Stomach smooth muscle (tissue), 2 donors: ENCODE results near the gene PAQR4.
A peak's percentile ranks its signal among the peaks of the same experiment; 100 is the strongest.

Experiments used
- H3K27ac ChIP-seq: one replicate; pipeline ENCODE4 v1.7.0; 2013; ENCODE audit warnings: mild to moderate bottlenecking, low read length, inconsistent platforms
- H3K27me3 ChIP-seq, 2 donors: one replicate each; pipeline ENCODE4 v1.7.0; 2013; ENCODE audit warnings: low read length in 2 of 2; ENCODE audit not compliant: insufficient read depth in 2 of 2, control insufficient read depth in 1 of 2
- H3K36me3 ChIP-seq, 2 donors: one replicate each; pipeline ENCODE4 v1.7.0; 2013; ENCODE audit warnings: low read length in 2 of 2; ENCODE audit not compliant: control insufficient read depth in 2 of 2, insufficient read depth in 2 of 2
- H3K4me1 ChIP-seq: one replicate; pipeline ENCODE4 v1.7.0; 2013; ENCODE audit warnings: low read length; ENCODE audit not compliant: control insufficient read depth, insufficient read depth
- H3K4me3 ChIP-seq, 2 donors: one replicate each; pipeline ENCODE4 v1.7.0; 2013; ENCODE audit warnings: low read length in 2 of 2
- H3K9ac ChIP-seq, 2 donors: one replicate each; pipeline ENCODE4 v1.7.0; 2013; ENCODE audit warnings: low read length in 2 of 2, mild to moderate bottlenecking in 1 of 2
- H3K9me3 ChIP-seq, 2 donors: one replicate each; pipeline ENCODE4 v1.7.0; 2013; ENCODE audit warnings: low read length in 2 of 2; ENCODE audit not compliant: control insufficient read depth in 2 of 2
- donor health status: healthy.
- donor health status: Pancreatic carcinoma.

The PAQR4 gene

DNA sequence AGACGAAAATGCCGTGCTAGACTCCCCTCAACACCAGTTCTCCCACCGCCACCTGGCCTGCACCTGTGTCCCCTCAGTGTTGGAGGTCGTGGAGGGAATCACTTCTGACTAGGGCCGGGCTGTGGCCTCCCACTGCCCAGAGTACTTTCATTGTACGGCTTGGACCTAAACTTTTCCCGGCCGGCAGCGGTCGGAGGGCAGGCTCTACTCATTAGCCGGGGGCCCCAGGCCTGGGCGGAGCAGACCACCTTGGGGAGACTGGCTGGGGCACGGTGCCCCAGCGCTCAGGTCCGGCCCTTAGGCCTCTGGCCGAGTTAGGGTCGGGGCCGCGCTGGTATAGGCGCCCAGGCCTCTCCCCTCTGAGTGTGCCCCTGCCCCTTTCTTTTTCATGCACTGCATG, 48.2 kb downstream of the PAQR4 start:
- no peak overlapping the region for H3K9ac ChIP-seq
- H3K27me3 ChIP-seq: peaks cover 26 to 37% of the 10 kb centered on the region in 2 donors
- H3K4me3 ChIP-seq: no peak overlapping the region
- H3K4me1 ChIP-seq: peaks cover 24% of the 10 kb centered on the region
- H3K36me3 ChIP-seq: no peaks in the 10 kb centered on the region
- H3K9me3 ChIP-seq: no peaks in the 10 kb centered on the region
- H3K27ac ChIP-seq: no peak overlapping the region

DNA sequence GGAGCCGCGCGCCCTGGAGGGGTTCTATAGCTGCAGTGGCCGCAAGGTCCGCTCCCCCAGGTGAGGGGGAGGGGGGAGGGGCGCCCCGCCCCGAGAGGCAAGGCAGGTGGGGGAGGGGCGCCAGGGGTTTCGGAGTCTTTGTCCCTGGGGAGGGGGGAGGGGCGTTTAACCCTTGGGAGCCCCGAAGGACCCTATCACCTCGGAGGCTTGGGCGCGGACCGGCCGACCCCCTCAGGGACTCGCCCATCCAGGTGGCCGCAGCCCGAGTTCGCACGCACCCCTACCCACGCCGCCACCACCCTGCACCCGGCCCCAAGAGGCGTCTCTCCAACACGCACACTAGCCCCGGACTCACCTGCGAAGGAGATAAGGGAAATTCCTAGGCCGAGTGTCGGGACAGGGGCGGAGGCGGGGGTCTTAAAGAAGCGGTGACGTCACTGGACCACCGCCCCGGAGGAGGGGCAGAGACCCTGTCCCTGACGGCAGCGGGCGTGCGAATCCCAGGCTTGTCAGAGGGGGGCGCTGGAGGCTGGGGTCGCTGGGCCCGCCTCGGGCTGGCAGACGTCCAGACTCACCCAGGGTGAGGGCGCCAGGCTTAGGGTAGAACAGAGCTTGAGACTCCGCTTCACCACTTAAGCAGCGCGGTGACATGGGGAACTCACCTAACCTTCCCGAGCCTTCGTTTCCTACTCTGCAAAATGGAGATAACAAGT, 48.8 kb downstream of the PAQR4 start, which contains the start of gene CLDN6:
Gene CLDN6 (minus strand): TSS at position 390 of the 713 bp plus-strand sequence. CDS start 2,162 bp downstream, outside the sequence.
- no peak within 1 kb of the TSS for H3K4me3 ChIP-seq
- peaks cover 31% of the 10 kb centered on the region for H3K4me1 ChIP-seq
- no peak within 1 kb of the TSS for H3K27ac ChIP-seq
- no peak within 1 kb of the TSS for H3K9ac ChIP-seq
- no peaks in the 10 kb centered on the region for H3K36me3 ChIP-seq
- H3K9me3 ChIP-seq: no peaks in the 10 kb centered on the region
- peaks cover 22 to 33% of the 10 kb centered on the region in 2 donors for H3K27me3 ChIP-seq

DNA sequence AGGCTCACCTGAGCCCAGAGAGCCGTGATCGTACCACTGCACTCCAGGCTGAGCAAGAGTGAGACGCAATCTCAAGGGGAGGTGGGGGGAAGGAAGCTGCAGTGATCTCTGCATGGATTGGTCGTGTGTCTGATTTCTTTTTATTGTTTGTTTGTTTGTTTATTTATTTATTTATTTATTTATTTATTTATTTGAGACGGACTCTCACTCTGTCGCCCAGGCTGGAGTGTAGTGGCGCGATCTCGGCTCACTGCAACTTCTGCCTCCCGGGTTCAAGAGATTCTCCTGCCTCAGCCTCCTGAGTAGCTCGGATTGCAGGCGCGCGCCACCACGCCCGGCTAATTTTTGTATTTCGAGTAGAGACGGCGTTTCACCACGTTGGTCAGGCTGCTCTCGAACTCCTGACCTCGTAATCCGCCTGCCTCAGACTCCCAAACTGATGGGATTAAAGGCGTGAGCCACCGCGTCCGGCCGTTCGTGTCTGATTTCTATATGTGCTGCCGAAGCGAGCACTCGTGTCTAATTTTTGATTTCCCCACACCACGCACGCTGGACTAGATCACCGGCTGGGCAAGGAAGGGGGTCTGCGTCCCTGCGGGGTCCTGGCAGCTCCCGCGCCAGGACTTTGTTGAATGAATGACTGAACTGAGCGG, 50.6 kb downstream of the PAQR4 start:
- Histone ChIP-seq H3K27me3 (peaks cover 15 to 18% of the 10 kb centered on the region in 2 donors), H3K9ac (peak overlapping the region in 1 of 2 donors; percentile 29), H3K27ac (no peak overlapping the region), H3K36me3 (no peaks in the 10 kb centered on the region), H3K9me3 (no peaks in the 10 kb centered on the region), H3K4me3 (peak overlapping the region; percentile 52 to 89), H3K4me1 (peaks cover 40% of the 10 kb centered on the region)

DNA sequence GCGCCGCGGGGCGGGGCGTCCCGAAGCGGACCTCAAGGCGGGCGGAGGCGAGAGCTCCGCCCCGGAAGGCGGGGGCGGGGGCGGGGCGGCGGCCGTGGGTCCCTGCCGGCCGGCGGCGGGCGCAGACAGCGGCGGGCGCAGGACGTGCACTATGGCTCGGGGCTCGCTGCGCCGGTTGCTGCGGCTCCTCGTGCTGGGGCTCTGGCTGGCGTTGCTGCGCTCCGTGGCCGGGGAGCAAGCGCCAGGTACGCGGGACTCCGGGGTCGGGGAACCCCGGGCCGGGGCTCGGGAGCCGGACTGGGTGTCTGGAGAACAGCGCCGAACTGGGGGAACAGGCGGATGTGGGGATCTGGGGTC, 51.1 kb downstream of the PAQR4 start, which contains the start of gene TNFRSF12A:
Gene TNFRSF12A (plus strand): TSS at position 122 of the 357 bp plus-strand sequence. CDS start 30 bp downstream, at position 152.
- H3K4me1 ChIP-seq: peaks cover 40% of the 10 kb centered on the region
- no peaks in the 10 kb centered on the region for H3K36me3 ChIP-seq
- H3K27ac ChIP-seq: peak within 1 kb of the TSS; percentile 93
- H3K27me3 ChIP-seq: peaks cover 15 to 18% of the 10 kb centered on the region in 2 donors
- H3K9ac ChIP-seq: peak within 1 kb of the TSS; percentile 74 to 99
- H3K9me3 ChIP-seq: no peaks in the 10 kb centered on the region
- H3K4me3 ChIP-seq: peak within 1 kb of the TSS; percentile 89 to 96

DNA sequence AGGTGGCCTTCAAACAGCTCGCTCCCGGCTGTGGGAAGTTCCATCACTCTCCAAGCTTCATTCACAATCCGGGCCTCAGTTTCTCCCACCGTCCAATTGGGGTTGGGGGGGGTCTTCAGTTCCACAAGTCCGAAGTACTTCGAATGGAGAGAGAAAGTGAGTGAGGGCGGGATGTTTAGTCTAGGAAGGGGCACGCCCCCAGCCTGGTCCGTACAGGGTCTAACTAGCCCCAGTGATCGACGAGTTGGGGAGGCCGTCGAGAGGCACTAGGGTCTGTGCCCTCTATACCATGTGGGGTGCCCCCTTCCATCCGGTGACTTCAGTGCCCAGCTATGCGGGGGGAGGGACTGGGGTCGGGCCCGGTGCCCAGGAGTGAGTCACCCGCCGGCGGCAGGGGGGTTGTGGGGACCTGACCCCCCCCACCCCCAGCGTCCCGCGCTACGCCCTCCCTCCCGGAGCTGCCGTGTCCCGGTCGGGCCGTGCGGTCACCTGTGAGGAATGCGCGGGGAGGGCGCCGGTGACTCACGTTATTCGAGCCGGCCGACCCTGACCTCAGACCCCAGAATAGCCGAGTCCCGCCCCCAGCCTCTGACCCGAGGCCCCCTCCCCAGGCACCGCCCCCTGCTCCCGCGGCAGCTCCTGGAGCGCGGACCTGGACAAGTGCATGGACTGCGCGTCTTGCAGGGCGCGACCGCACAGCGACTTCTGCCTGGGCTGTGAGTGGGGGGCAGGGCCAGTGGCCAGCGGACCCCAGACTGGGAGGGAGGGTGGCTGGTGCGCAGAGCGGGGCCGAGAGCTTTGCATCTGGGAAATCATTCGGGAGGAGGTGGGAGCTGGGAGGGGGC, 51.7 kb downstream of the PAQR4 start:
- no peaks in the 10 kb centered on the region for H3K9me3 ChIP-seq
- peak overlapping the region; percentile 93 for H3K27ac ChIP-seq
- H3K4me3 ChIP-seq: peak overlapping the region; percentile 89 to 96
- peaks cover 15 to 18% of the 10 kb centered on the region in 2 donors for H3K27me3 ChIP-seq
- no peaks in the 10 kb centered on the region for H3K36me3 ChIP-seq
- peaks cover 40% of the 10 kb centered on the region for H3K4me1 ChIP-seq
- H3K9ac ChIP-seq: peak overlapping the region; percentile 74 to 99

DNA sequence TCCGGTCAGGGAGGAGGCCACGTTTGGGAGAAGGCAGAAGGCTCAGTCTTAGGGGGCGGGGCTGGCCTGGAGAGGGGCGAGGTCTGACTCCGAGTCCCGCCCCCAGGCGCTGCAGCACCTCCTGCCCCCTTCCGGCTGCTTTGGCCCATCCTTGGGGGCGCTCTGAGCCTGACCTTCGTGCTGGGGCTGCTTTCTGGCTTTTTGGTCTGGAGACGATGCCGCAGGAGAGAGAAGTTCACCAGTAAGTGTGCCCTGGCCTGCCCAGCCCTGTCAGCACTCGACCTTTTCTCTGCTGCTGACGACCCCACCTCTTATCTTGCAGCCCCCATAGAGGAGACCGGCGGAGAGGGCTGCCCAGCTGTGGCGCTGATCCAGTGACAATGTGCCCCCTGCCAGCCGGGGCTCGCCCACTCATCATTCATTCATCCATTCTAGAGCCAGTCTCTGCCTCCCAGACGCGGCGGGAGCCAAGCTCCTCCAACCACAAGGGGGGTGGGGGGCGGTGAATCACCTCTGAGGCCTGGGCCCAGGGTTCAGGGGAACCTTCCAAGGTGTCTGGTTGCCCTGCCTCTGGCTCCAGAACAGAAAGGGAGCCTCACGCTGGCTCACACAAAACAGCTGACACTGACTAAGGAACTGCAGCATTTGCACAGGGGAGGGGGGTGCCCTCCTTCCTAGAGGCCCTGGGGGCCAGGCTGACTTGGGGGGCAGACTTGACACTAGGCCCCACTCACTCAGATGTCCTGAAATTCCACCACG, 52.5 kb downstream of the PAQR4 start:
- Histone ChIP-seq H3K27ac (peak overlapping the region; percentile 93), H3K9ac (peak overlapping the region; percentile 47 to 99)

DNA sequence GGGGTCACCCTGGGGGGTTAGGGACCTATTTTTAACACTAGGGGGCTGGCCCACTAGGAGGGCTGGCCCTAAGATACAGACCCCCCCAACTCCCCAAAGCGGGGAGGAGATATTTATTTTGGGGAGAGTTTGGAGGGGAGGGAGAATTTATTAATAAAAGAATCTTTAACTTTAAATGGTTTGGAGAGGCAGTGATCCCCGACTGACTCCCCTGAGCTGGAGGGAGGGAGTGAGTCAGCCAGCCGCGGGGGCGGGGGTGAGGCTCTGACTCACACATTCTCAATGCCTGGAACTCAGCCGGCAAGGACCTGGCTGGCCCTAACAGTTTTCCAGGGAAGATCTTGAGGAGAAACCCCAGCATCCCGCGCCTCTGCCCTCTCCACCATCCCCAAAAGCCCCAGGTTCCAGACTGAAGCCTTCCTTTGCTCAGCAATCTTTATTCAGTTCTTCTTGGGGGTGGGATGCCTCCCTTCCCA, 53.1 kb downstream of the PAQR4 start:
- H3K27me3 ChIP-seq: peaks cover 12 to 15% of the 10 kb centered on the region in 2 donors
- no peaks in the 10 kb centered on the region for H3K9me3 ChIP-seq
- H3K9ac ChIP-seq: peak overlapping the region; percentile 64 to 99
- peak overlapping the region; percentile 93 for H3K27ac ChIP-seq
- H3K4me3 ChIP-seq: peak overlapping the region; percentile 89 to 96
- H3K4me1 ChIP-seq: peaks cover 40% of the 10 kb centered on the region
- peaks cover 9 to 11% of the 10 kb centered on the region in 2 donors for H3K36me3 ChIP-seq

More for the DNA sequence above, 52.5 kb downstream of the PAQR4 start:
- H3K4me1 ChIP-seq: peaks cover 40% of the 10 kb centered on the region
- peaks cover 15 to 18% of the 10 kb centered on the region in 2 donors for H3K27me3 ChIP-seq
- H3K9me3 ChIP-seq: no peaks in the 10 kb centered on the region
- peak overlapping the region; percentile 89 to 96 for H3K4me3 ChIP-seq
- H3K36me3 ChIP-seq: peaks cover 4 to 5% of the 10 kb centered on the region in 2 donors

DNA sequence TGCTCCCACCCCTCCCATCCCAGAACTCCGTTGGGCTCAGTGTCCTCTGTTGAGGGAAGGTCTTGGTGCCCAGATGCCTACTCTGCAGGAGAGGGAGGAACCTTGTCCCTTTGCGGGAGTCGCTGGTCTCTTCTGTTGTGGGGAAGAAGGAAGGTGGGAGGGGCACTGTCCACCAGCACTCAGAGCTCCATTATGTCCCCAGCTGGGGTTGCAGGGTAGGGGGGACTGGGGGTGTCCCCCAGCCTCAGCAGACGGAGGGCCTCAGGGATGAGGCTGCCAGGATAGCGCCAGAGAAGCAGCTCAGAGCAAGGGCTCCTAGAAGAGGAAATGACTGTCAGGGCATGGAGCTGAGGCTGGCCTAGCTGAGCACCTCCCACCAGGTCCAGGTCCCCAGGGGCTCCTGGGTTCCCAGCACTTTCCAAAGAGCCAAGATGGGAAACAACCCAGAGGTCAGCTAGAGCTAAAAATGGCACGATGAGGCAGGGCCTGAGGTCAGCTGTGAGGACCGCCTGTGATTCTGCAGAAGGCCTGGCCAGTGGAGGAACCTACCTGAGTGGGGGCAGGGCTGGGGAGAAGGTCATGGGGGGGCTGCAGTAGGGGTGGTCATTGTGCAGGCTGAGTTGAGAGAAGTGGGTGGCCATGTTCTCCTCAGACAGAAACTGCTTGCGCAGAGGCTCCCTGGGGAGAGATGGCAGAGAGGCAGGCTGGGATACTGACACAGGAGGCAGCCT, 53.7 kb downstream of the PAQR4 start:
- Histone ChIP-seq H3K4me1 (peaks cover 40% of the 10 kb centered on the region), H3K4me3 (peak overlapping the region; percentile 79 to 89), H3K27me3 (peaks cover 9% of the 10 kb centered on the region in 2 donors), H3K36me3 (peaks cover 9 to 11% of the 10 kb centered on the region in 2 donors), H3K9ac (peak overlapping the region; percentile 84 to 99), H3K27ac (peak overlapping the region; percentile 93), H3K9me3 (no peaks in the 10 kb centered on the region)
